GM23338 (cell line): ENCODE data around the gene FSTL3.

Experiments used
- CREB1 ChIP-seq: fragments of 250-450 bp; sonication (Bioruptor Pico); IDR thresholded peaks from 2 replicates; pipeline ENCODE4 v1.5.0; 2020; ENCODE audit warnings: low read depth, mild to moderate bottlenecking, moderate library complexity
- EZH2 ChIP-seq: fragments of 200-600 bp; sonication (generic); IDR thresholded peaks from one replicate; pipeline ENCODE4 v1.8.0; 2017; ENCODE audit warnings: antibody characterized with exemption, mild to moderate bottlenecking, low read depth; ENCODE audit not compliant: unreplicated experiment
- POLR2AphosphoS5 ChIP-seq: IDR thresholded peaks from 2 replicates; pipeline ENCODE4 v1.6.1; 2016; ENCODE audit warnings: antibody characterized with exemption, low read depth
- TF ChIP-seq, protein P1 (sequence below), 2 experiments: fragments of 200-600 bp in 1 of 2; sonication (generic) in 1 of 2; conservative IDR thresholded peaks; 2 replicates each; pipeline versions ENCODE4 v1.5.1 to v1.6.1; 2016 to 2017; ENCODE audit warnings: antibody characterized with exemption in 2 of 2, low read depth in 2 of 2, mild to moderate bottlenecking in 2 of 2, moderate library complexity in 1 of 2
- TF ChIP-seq, protein P2 (sequence below): IDR thresholded peaks from one replicate; pipeline ENCODE4 v1.6.1; 2018; ENCODE audit warnings: antibody characterized with exemption; ENCODE audit not compliant: unreplicated experiment
- TF ChIP-seq, protein P3 (sequence below): IDR thresholded peaks from 2 replicates; pipeline ENCODE4 v1.6.1; 2016; ENCODE audit warnings: antibody characterized with exemption

DNA sequence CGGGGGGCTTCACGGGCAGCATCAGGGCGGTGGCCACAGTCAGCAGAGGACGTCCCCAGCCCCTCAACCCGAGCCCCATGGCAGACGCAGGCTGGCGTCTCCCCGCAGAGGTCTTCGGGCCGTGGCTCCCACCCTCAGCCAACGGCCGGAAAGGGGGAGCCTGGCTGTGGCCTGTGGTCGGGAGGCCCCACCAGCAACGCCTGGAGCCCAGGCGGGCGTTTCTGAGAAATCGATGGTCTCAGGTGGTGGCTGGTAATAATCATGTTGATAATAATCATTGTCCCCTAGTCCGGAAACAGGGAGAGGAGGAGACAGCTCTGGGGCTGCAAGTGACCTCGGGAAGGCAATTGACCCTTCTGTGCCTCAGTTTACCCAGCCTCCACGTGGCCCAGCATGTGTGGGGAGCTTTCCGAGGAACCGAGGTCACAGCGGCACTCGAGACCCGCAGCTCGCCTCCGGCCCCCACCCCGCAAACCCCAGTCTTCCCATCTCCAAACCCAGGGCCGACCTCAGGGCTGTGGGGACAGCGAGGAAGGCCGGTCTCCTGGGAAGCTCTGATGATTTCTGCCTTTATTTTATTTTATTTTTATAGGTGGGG lies 19.3 kb downstream of the FSTL3 start, which contains the start of gene PRSS57:
- TF ChIP-seq, protein P1, sequence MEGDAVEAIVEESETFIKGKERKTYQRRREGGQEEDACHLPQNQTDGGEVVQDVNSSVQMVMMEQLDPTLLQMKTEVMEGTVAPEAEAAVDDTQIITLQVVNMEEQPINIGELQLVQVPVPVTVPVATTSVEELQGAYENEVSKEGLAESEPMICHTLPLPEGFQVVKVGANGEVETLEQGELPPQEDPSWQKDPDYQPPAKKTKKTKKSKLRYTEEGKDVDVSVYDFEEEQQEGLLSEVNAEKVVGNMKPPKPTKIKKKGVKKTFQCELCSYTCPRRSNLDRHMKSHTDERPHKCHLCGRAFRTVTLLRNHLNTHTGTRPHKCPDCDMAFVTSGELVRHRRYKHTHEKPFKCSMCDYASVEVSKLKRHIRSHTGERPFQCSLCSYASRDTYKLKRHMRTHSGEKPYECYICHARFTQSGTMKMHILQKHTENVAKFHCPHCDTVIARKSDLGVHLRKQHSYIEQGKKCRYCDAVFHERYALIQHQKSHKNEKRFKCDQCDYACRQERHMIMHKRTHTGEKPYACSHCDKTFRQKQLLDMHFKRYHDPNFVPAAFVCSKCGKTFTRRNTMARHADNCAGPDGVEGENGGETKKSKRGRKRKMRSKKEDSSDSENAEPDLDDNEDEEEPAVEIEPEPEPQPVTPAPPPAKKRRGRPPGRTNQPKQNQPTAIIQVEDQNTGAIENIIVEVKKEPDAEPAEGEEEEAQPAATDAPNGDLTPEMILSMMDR (conservative IDR thresholded peaks at IDR 0.05; ENCODE audit: low read depth in 2 of 2), result no peak
- no peak for TF ChIP-seq POLR2AphosphoS5
- TF ChIP-seq, protein P2, sequence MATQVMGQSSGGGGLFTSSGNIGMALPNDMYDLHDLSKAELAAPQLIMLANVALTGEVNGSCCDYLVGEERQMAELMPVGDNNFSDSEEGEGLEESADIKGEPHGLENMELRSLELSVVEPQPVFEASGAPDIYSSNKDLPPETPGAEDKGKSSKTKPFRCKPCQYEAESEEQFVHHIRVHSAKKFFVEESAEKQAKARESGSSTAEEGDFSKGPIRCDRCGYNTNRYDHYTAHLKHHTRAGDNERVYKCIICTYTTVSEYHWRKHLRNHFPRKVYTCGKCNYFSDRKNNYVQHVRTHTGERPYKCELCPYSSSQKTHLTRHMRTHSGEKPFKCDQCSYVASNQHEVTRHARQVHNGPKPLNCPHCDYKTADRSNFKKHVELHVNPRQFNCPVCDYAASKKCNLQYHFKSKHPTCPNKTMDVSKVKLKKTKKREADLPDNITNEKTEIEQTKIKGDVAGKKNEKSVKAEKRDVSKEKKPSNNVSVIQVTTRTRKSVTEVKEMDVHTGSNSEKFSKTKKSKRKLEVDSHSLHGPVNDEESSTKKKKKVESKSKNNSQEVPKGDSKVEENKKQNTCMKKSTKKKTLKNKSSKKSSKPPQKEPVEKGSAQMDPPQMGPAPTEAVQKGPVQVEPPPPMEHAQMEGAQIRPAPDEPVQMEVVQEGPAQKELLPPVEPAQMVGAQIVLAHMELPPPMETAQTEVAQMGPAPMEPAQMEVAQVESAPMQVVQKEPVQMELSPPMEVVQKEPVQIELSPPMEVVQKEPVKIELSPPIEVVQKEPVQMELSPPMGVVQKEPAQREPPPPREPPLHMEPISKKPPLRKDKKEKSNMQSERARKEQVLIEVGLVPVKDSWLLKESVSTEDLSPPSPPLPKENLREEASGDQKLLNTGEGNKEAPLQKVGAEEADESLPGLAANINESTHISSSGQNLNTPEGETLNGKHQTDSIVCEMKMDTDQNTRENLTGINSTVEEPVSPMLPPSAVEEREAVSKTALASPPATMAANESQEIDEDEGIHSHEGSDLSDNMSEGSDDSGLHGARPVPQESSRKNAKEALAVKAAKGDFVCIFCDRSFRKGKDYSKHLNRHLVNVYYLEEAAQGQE, result no peak
- no peak for TF ChIP-seq CREB1 (CRISPR knock-in tag)
- TF ChIP-seq, protein P3, sequence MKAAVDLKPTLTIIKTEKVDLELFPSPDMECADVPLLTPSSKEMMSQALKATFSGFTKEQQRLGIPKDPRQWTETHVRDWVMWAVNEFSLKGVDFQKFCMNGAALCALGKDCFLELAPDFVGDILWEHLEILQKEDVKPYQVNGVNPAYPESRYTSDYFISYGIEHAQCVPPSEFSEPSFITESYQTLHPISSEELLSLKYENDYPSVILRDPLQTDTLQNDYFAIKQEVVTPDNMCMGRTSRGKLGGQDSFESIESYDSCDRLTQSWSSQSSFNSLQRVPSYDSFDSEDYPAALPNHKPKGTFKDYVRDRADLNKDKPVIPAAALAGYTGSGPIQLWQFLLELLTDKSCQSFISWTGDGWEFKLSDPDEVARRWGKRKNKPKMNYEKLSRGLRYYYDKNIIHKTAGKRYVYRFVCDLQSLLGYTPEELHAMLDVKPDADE, result no peak
- TF ChIP-seq EZH2, result no peak
